K562 (cell line): ENCODE results near the gene PRAMEF18. TPM values are rescaled to one million over a fixed set of nuclear protein-coding genes. Genes with fewer than 3 reads are reported as not detected.
A peak's percentile ranks its signal among the peaks of the same experiment; 100 is the strongest.
"Not testable (repeated sequence)": the region's sequence is repeated elsewhere in the genome, so short reads cannot be mapped to it uniquely, and the experiment has no call there.

Experiments
- ATAC-seq: fragments of 200-7000 bp; cut with Tn5 transposase; 3 replicates; pipeline ENCODE4 v1.9.1; 2020; ENCODE audit warnings: moderate library complexity
- BruUV-seq: library from RNA; stranded (reverse); fragments of 400-500 nt; replicated peaks from 2 replicates; lab custom pipeline; 2021; lab: Mats Ljungman, UMichigan
- CTCF ChIA-PET: fragments of 300-600 bp; formaldehyde crosslinking; extraction: SDS; loops from one replicate; lab custom pipeline; 2021; ENCODE audit warnings: low intra/inter-chr PET ratio; lab: Yijun Ruan, JAX
- POLR2A ChIA-PET: fragments of 300-600, 350-650 bp; sonication (Branson Sonifier 250); formaldehyde crosslinking; extraction: SDS; loops from one replicate; lab custom pipeline; 2021; ENCODE audit warnings: antibody characterized with exemption, inconsistent platforms; lab: Yijun Ruan, JAX
- DNase-seq, 4 experiments: peaks; one replicate each; pipeline versions ENCODE4 v3.0.0 to v3.0.0-alpha.2; 2011 to 2018; ENCODE audit warnings: low spot score in 3 of 4, mixed read lengths in 3 of 4; ENCODE audit errors: extremely low read depth in 1 of 4
- FAIRE-seq: peaks from 2 replicates; lab custom pipeline; 2011; peaks lifted over from hg19 to GRCh38; lab: Jason Lieb, UNC
- H2AFZ ChIP-seq: 2 replicates; pipeline ENCODE4 v1.6.0; 2011; ENCODE audit warnings: low read depth, low read length, control low read depth, inconsistent platforms
- H3K27ac ChIP-seq: fragments of 200-600 bp; 3 replicates; pipeline ENCODE4 v1.8.0; 2011; ENCODE audit warnings: low read depth, mild to moderate bottlenecking, control low read depth, inconsistent platforms, low read length, moderate library complexity, mixed read lengths; ENCODE audit errors: extremely low read depth
- H3K27me3 ChIP-seq, 2 experiments: fragments of 300-600 bp in 1 of 2; 2 replicates in 1 of 2; 3 replicates in 1 of 2; pipeline versions ENCODE4 v1.6.0 to v1.8.0; 2011; ENCODE audit warnings: inconsistent platforms in 2 of 2, low read length in 2 of 2, mild to moderate bottlenecking in 1 of 2, mixed read lengths in 1 of 2, moderate library complexity in 1 of 2; ENCODE audit not compliant: control insufficient read depth in 2 of 2, insufficient read depth in 2 of 2
- H3K36me3 ChIP-seq: fragments of 300-600 bp; 3 replicates; pipeline ENCODE4 v1.8.0; 2011; ENCODE audit warnings: mild to moderate bottlenecking, low read length, inconsistent platforms; ENCODE audit not compliant: control insufficient read depth, insufficient read depth
- H3K4me1 ChIP-seq, 2 experiments: fragments of 200-600 bp in 1 of 2; replicated peaks in 1 of 2; 2 replicates in 1 of 2; 3 replicates in 1 of 2; pipeline versions ENCODE4 v1.5.1 to v1.8.0; 2011; ENCODE audit warnings: inconsistent platforms in 2 of 2, low read length in 2 of 2, mild to moderate bottlenecking in 1 of 2, mixed read lengths in 1 of 2, moderate library complexity in 1 of 2; ENCODE audit not compliant: control insufficient read depth in 2 of 2, insufficient read depth in 2 of 2
- H3K4me2 ChIP-seq: 2 replicates; pipeline ENCODE4 v1.6.1; 2011; ENCODE audit warnings: low read length, control low read depth, inconsistent platforms, mixed read lengths; ENCODE audit not compliant: insufficient read depth
- H3K4me3 ChIP-seq: fragments of 200-600 bp; sonication (generic), shearing (Covaris generic); 2 replicates; pipeline ENCODE4 v1.5.1; 2016; ENCODE audit warnings: control low read depth, inconsistent platforms
- H3K79me2 ChIP-seq: fragments of 200-600 bp; 3 replicates; pipeline ENCODE4 v1.8.0; 2011; ENCODE audit warnings: low read length, inconsistent platforms; ENCODE audit not compliant: control insufficient read depth, insufficient read depth
- H3K9ac ChIP-seq, 2 experiments: 2 replicates each; pipeline versions ENCODE4 v1.6.0 to v1.6.1; 2011; ENCODE audit warnings: low read depth in 2 of 2, low read length in 2 of 2, control low read depth in 1 of 2, inconsistent platforms in 1 of 2, mild to moderate bottlenecking in 1 of 2, mixed read lengths in 1 of 2; ENCODE audit not compliant: insufficient read depth in 1 of 2
- H3K9me1 ChIP-seq: one replicate; pipeline ENCODE4 v1.6.0; 2011; ENCODE audit warnings: inconsistent platforms, mild to moderate bottlenecking, low read length, moderate library complexity; ENCODE audit not compliant: control insufficient read depth, insufficient read depth
- H3K9me3 ChIP-seq: replicated peaks from 2 replicates; pipeline ENCODE4 v1.5.1; 2011; ENCODE audit warnings: low read depth, low read length, inconsistent platforms; ENCODE audit not compliant: control insufficient read depth, insufficient read depth
- H4K20me1 ChIP-seq: replicated peaks from 2 replicates; pipeline ENCODE4 v1.6.1; 2011; ENCODE audit warnings: low read length, inconsistent platforms, mixed read lengths; ENCODE audit not compliant: control insufficient read depth, insufficient read depth
- ARID2 ChIP-seq: fragments of 450-650 bp; IDR thresholded peaks from 2 replicates; pipeline ENCODE4 v1.6.1; 2017; ENCODE audit warnings: antibody characterized with exemption, mild to moderate bottlenecking
- HNRNPLL ChIP-seq: fragments of 200-400 bp; formaldehyde crosslinking; IDR thresholded peaks from 2 replicates; pipeline ENCODE4 v1.6.1; 2017; ENCODE audit warnings: low read length, low read depth, mild to moderate bottlenecking; ENCODE audit not compliant: poor library complexity, severe bottlenecking
- KDM1A ChIP-seq, 2 experiments: fragments of 450-650 bp; IDR thresholded peaks; 2 replicates each; pipeline ENCODE4 v1.6.1; 2016; ENCODE audit warnings: mild to moderate bottlenecking in 2 of 2
- RFX5 ChIP-seq: IDR thresholded peaks from 2 replicates; pipeline ENCODE4 v1.6.1; 2011; ENCODE audit warnings: low read depth, mild to moderate bottlenecking, improper control_type of control experiment, low read length
- ZNF174 ChIP-seq: fragments of 250-450 bp; sonication (Bioruptor Pico); IDR thresholded peaks from 2 replicates; pipeline ENCODE4 v1.4.0; 2020; ENCODE audit warnings: mild to moderate bottlenecking
- WGBS: fragments of 100-300 bp; shearing (Covaris generic); methylation state at CpG from one replicate; pipeline ENCODE4 v1.1.6; 2016; ENCODE audit warnings: low coverage, mixed read lengths; ENCODE audit not compliant: insufficient coverage; ENCODE audit errors: missing lambda C conversion rate; 5-methylcytosine and 5-hydroxymethylcytosine counted together
- in situ Hi-C: fragments of 300-500 bp; cut with MboI; formaldehyde crosslinking; loops from 4 replicates; pipeline ENCODE4 v1.15.0; 2018; ENCODE audit warnings: inconsistent platforms, mixed read lengths
- intact Hi-C: fragments of 100-400 bp; cut with micrococcal nuclease; formaldehyde crosslinking; loops from 2 replicates; pipeline ENCODE4 v1.14.2; 2022
- polyA plus RNA-seq, 8 experiments: library from polyadenylated mRNA; depleted of rRNA in 4 of 8; stranded (reverse) in 5 of 8; unstranded in 3 of 8; fragments of >200 nt; fragmentation: Nextera tagmentation in 2 of 8; fragmentation: Illumina TruSeq in 1 of 8; extraction: Ambion mirVana in 2 of 8; extraction: Trizol in 1 of 8; gene quantifications; 2 replicates each; pipeline versions ENCODE4 v1.2.1 to v1.2.3, GENCODE V29; 2011 to 2014; ENCODE audit warnings: inconsistent platforms in 1 of 8, missing spikeins in 1 of 8
- total RNA-seq, 7 experiments: library from RNA; depleted of rRNA in 6 of 7; stranded (reverse); fragments of >200 nt in 6 of 7; fragmentation: Illumina TruSeq in 2 of 7; extraction: Trizol in 2 of 7; gene quantifications; 2 replicates each; pipeline versions ENCODE4 v1.2.1 to v1.2.3, GENCODE V29; 2011 to 2021; ENCODE audit warnings: low replicate concordance in 1 of 7
- TF ChIP-seq, protein P1 (sequence below): fragments of 250-450 bp; sonication (Bioruptor Pico); IDR thresholded peaks from 2 replicates; pipeline ENCODE4 v1.4.0; 2020
- TF ChIP-seq, protein P2 (sequence below), 2 experiments: fragments of 450-650 bp; IDR thresholded peaks; 2 replicates each; pipeline ENCODE4 v1.6.1; 2016

PRAMEF18 gene
- total and polyA plus RNA-seq, 9 of the 15 experiments (the other 6 are each of a cell fraction or from before 2014, with no cell fraction given): not detected

DNA sequence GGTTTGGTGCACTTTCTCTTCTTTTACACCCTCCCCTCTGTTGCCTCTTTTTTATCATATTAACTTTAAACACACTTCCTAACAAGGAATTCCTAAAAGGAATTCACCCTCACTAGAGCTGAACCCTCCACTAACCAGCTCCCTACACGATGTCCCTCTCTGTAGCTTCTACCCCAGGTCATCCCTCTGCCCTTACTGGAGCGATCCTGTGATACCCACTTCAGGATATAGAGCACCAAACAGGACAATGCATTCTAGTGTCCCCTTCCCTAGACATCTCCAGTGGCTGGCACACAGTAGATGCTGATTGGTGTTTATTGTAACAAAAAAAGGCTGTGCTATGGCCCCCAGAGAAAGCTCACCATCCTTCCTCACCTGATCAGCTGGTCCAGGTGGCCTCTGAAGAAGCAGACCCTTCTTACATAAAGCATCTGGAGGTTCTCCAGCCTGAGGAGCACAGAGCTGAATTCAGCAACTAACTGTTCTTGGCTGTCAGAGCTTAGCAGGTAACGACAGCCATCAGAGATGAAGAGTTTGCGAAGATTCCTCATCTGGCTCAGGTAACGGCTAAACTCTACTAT is 1.4 kb downstream of the PRAMEF18 start (continued):
- TF ChIP-seq ARID2 (no peak), KDM1A (IDR thresholded peaks at IDR 0.05) (no peak), ZNF174 (CRISPR knock-in tag) (no peak), HNRNPLL (no peak), RFX5 (no peak)
- TF ChIP-seq, protein P1, sequence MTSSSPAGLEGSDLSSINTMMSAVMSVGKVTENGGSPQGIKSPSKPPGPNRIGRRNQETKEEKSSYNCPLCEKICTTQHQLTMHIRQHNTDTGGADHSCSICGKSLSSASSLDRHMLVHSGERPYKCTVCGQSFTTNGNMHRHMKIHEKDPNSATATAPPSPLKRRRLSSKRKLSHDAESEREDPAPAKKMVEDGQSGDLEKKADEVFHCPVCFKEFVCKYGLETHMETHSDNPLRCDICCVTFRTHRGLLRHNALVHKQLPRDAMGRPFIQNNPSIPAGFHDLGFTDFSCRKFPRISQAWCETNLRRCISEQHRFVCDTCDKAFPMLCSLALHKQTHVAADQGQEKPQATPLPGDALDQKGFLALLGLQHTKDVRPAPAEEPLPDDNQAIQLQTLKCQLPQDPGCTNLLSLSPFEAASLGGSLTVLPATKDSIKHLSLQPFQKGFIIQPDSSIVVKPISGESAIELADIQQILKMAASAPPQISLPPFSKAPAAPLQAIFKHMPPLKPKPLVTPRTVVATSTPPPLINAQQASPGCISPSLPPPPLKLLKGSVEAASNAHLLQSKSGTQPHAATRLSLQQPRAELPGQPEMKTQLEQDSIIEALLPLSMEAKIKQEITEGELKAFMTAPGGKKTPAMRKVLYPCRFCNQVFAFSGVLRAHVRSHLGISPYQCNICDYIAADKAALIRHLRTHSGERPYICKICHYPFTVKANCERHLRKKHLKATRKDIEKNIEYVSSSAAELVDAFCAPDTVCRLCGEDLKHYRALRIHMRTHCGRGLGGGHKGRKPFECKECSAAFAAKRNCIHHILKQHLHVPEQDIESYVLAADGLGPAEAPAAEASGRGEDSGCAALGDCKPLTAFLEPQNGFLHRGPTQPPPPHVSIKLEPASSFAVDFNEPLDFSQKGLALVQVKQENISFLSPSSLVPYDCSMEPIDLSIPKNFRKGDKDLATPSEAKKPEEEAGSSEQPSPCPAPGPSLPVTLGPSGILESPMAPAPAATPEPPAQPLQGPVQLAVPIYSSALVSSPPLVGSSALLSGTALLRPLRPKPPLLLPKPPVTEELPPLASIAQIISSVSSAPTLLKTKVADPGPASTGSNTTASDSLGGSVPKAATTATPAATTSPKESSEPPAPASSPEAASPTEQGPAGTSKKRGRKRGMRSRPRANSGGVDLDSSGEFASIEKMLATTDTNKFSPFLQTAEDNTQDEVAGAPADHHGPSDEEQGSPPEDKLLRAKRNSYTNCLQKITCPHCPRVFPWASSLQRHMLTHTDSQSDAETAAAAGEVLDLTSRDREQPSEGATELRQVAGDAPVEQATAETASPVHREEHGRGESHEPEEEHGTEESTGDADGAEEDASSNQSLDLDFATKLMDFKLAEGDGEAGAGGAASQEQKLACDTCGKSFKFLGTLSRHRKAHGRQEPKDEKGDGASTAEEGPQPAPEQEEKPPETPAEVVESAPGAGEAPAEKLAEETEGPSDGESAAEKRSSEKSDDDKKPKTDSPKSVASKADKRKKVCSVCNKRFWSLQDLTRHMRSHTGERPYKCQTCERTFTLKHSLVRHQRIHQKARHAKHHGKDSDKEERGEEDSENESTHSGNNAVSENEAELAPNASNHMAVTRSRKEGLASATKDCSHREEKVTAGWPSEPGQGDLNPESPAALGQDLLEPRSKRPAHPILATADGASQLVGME (CRISPR knock-in tag): no peak
- TF ChIP-seq, protein P2, sequence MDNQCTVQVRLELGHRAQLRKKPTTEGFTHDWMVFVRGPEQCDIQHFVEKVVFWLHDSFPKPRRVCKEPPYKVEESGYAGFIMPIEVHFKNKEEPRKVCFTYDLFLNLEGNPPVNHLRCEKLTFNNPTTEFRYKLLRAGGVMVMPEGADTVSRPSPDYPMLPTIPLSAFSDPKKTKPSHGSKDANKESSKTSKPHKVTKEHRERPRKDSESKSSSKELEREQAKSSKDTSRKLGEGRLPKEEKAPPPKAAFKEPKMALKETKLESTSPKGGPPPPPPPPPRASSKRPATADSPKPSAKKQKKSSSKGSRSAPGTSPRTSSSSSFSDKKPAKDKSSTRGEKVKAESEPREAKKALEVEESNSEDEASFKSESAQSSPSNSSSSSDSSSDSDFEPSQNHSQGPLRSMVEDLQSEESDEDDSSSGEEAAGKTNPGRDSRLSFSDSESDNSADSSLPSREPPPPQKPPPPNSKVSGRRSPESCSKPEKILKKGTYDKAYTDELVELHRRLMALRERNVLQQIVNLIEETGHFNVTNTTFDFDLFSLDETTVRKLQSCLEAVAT (IDR thresholded peaks at IDR 0.05): no peak
- TF ChIP-seq, all 486 proteins: peak for 0

DNA sequence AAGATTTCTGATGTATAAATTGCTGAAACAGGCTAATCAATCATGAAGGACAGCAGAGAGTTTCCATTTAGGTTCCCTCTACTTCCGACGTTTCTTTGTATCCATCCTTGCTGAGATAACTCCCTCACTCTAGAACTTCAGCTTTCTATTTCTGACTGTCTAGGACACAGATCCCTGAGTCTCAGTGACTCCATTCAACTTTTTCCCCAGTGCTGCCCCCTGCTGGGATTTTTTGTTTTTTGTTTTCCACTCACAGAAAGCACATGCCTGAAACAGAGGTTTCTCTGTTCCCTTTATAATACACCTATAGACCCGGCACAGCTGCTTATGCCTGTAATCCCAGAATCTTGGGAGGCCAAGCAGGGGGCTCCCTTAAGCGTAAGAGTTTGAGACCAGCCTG is 3.2 kb downstream of the PRAMEF18 start:
- BruUV-seq, H3K4me2 ChIP-seq, POLR2A ChIA-PET, H3K36me3 ChIP-seq, H3K27me3 ChIP-seq, H3K9me1 ChIP-seq, intact Hi-C loops, H3K4me1 ChIP-seq, FAIRE-seq, H3K9me3 ChIP-seq, H3K79me2 ChIP-seq, H2AFZ ChIP-seq, in situ Hi-C loops, H3K4me3 ChIP-seq, CTCF ChIA-PET, H4K20me1 ChIP-seq, H3K9ac ChIP-seq, DNase-seq, H3K27ac ChIP-seq: not testable (repeated sequence)
- WGBS: no CpG with 5 or more reads among the region's 4 CpGs
- peak; percentile 85 for ATAC-seq

DNA sequence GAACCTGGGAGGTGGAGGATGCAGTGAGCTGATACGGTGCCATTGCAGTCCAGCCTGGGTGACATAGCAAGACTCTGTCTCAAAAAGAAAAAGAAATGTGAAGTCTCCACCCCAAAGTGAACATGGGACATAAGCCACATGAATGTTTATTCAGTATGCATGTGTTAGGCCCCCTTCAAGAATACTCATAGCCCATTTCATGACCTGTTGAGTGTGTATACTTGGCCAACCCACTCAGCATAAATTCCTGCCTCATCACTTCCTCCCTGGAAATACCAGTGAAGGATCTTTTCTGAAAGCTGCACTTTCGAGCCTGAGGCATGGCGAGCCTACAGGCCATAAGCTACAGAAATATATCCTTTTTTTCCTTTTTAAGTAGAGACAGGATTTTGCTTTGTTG is 6.8 kb downstream of the PRAMEF18 start:
- H3K9me3 ChIP-seq, BruUV-seq, H2AFZ ChIP-seq, H3K36me3 ChIP-seq, in situ Hi-C loops, POLR2A ChIA-PET, H3K27me3 ChIP-seq, CTCF ChIA-PET, H3K4me1 ChIP-seq, H3K4me2 ChIP-seq, H3K79me2 ChIP-seq, DNase-seq, ATAC-seq, intact Hi-C loops, FAIRE-seq, H3K27ac ChIP-seq, H3K4me3 ChIP-seq, H3K9me1 ChIP-seq, H4K20me1 ChIP-seq, H3K9ac ChIP-seq: not testable (repeated sequence)
- WGBS: no CpG with 5 or more reads among the region's 3 CpGs
